CD4-positive, alpha-beta memory T cell (primary cell): ENCODE results near the gene MGAM2. TPM values are rescaled to one million over a fixed set of nuclear protein-coding genes. Genes with fewer than 3 reads are reported as not detected.

Experiments used
- CTCF ChIA-PET: fragments of 350-600 bp; sonication (Branson Sonifier 250); formaldehyde crosslinking; loops from one replicate; lab custom pipeline; 2021; ENCODE audit warnings: inconsistent platforms; ENCODE audit not compliant: partially characterized antibody; lab: Charles Lee
- POLR2A ChIA-PET: fragments of 350-600 bp; sonication (Branson Sonifier 250); formaldehyde crosslinking; loops from one replicate; lab custom pipeline; 2021; ENCODE audit not compliant: partially characterized antibody; lab: Charles Lee
- DNase-seq, 5 donors: peaks; one replicate each; pipeline versions ENCODE4 v3.0.0 to v3.0.0-alpha.2; 2020 to 2022; ENCODE audit warnings: mixed read lengths in 1 of 5
- H3K27ac ChIP-seq: one replicate; pipeline ENCODE4 v1.7.0; 2013; ENCODE audit warnings: low read depth, low read length
- H3K27me3 ChIP-seq: 2 replicates; pipeline ENCODE4 v1.7.0; 2013; ENCODE audit warnings: mild to moderate bottlenecking, low read length, moderate library complexity; ENCODE audit not compliant: insufficient read depth
- H3K36me3 ChIP-seq: 2 replicates; pipeline ENCODE4 v1.7.0; 2013; ENCODE audit warnings: mild to moderate bottlenecking, low read length, moderate library complexity; ENCODE audit not compliant: insufficient read depth
- H3K4me1 ChIP-seq: 2 replicates; pipeline ENCODE4 v1.7.0; 2013; ENCODE audit warnings: mild to moderate bottlenecking, low read length, moderate library complexity; ENCODE audit not compliant: insufficient read depth
- H3K4me3 ChIP-seq, 2 donors: one replicate each; pipeline ENCODE4 v1.7.0; 2013; ENCODE audit warnings: low read length in 2 of 2, mild to moderate bottlenecking in 1 of 2
- H3K9me3 ChIP-seq, 2 donors: one replicate each; pipeline ENCODE4 v1.7.0; 2013; ENCODE audit warnings: low read length in 2 of 2, control low read depth in 1 of 2; ENCODE audit not compliant: control insufficient read depth in 1 of 2
- H3K27ac Mint-ChIP-seq, 7 donors: one replicate each; pipeline ENCODE4 v1.8.0; 2020 to 2021; ENCODE audit warnings: mixed read lengths in 7 of 7, mild to moderate bottlenecking in 6 of 7, inconsistent platforms in 3 of 7, moderate library complexity in 3 of 7
- H3K27me3 Mint-ChIP-seq, 2 donors: one replicate each; pipeline ENCODE4 v1.8.0; 2020 to 2021; ENCODE audit warnings: mixed read lengths in 2 of 2
- H3K36me3 Mint-ChIP-seq, 2 donors: one replicate each; pipeline ENCODE4 v1.8.0; 2020 to 2021; ENCODE audit warnings: mixed read lengths in 2 of 2, inconsistent platforms in 1 of 2, mild to moderate bottlenecking in 1 of 2
- H3K4me1 Mint-ChIP-seq, 4 donors: one replicate each; pipeline ENCODE4 v1.8.0; 2020 to 2021; ENCODE audit warnings: mixed read lengths in 4 of 4, mild to moderate bottlenecking in 1 of 4
- H3K4me3 Mint-ChIP-seq, 8 donors: one replicate each; pipeline ENCODE4 v1.8.0; 2020 to 2021; ENCODE audit warnings: mixed read lengths in 8 of 8, mild to moderate bottlenecking in 7 of 8, moderate library complexity in 6 of 8, inconsistent platforms in 3 of 8
- H3K9me3 Mint-ChIP-seq, 8 donors: one replicate each; pipeline ENCODE4 v1.8.0; 2020 to 2021; ENCODE audit warnings: mixed read lengths in 8 of 8, mild to moderate bottlenecking in 5 of 8, inconsistent platforms in 3 of 8, moderate library complexity in 1 of 8
- intact Hi-C: fragments of 100-400 bp; cut with micrococcal nuclease; formaldehyde crosslinking; loops from one replicate; pipeline ENCODE4 v1.15.1; 2023
- polyA plus RNA-seq, 2 donors: library from polyadenylated mRNA; unstranded; fragments of 300-500 nt; fragmentation: Illumina TruSeq; gene quantifications; one replicate each; pipeline ENCODE4 v1.2.3, GENCODE V29; 2021
- total RNA-seq, 2 experiments: library from RNA; stranded (reverse); gene quantifications; one replicate each; pipeline ENCODE4 v1.2.3, GENCODE V29; 2021

Gene MGAM2
- total and polyA plus RNA-seq, 4 experiments from 2014 or later: not detected

GRCh38 chr7:142104550-142105527, 6.7 kb upstream of the MGAM2 start:
- intact Hi-C loops: no loop called here
- Mint-ChIP-seq H3K9me3 (no peaks in the 10 kb centered on the region), H3K4me3 (no peak overlapping the region), H3K36me3 (no peaks in the 10 kb centered on the region), H3K4me1 (peaks cover 0 to 1% (median 0%) of the 10 kb centered on the region in 4 donors), H3K27me3 (peaks cover 11 to 16% of the 10 kb centered on the region in 2 donors), H3K27ac (no peak overlapping the region)
- Histone ChIP-seq H3K27me3 (no peaks in the 10 kb centered on the region), H3K36me3 (no peaks in the 10 kb centered on the region), H3K4me3 (no peak overlapping the region), H3K4me1 (no peaks in the 10 kb centered on the region), H3K27ac (no peak overlapping the region), H3K9me3 (no peaks in the 10 kb centered on the region)
- POLR2A ChIA-PET: no interaction called here
- DNase-seq: no peak
- CTCF ChIA-PET: no interaction called here

- POLR2A ChIA-PET: no interaction called here
- intact Hi-C loops: no loop called here
- H3K27me3 Mint-ChIP-seq: peaks cover 9 to 19% of the 10 kb centered on the region in 2 donors
- no peak for DNase-seq
- H3K9me3 Mint-ChIP-seq: no peaks in the 10 kb centered on the region
- H3K9me3 ChIP-seq: no peaks in the 10 kb centered on the region
- CTCF ChIA-PET: no interaction called here
- H3K4me3 ChIP-seq: no peak overlapping the region
- H3K27ac Mint-ChIP-seq: no peak overlapping the region
- peaks cover 0 to 1% (median 0%) of the 10 kb centered on the region in 4 donors for H3K4me1 Mint-ChIP-seq
- no peak overlapping the region for H3K27ac ChIP-seq
- H3K4me3 Mint-ChIP-seq: no peak overlapping the region
- no peaks in the 10 kb centered on the region for H3K36me3 Mint-ChIP-seq
- H3K4me1 ChIP-seq: no peaks in the 10 kb centered on the region
- no peaks in the 10 kb centered on the region for H3K36me3 ChIP-seq
- H3K27me3 ChIP-seq: no peaks in the 10 kb centered on the region
Measured at GRCh38 chr7:142108728-142109505, 2.6 kb upstream of the MGAM2 start.

- no peaks in the 10 kb centered on the region for H3K36me3 Mint-ChIP-seq
- DNase-seq: no peak
- Histone ChIP-seq H3K36me3 (no peaks in the 10 kb centered on the region), H3K27me3 (no peaks in the 10 kb centered on the region), H3K9me3 (no peaks in the 10 kb centered on the region), H3K4me3 (no peak overlapping the region), H3K27ac (no peak overlapping the region), H3K4me1 (no peaks in the 10 kb centered on the region)
- H3K9me3 Mint-ChIP-seq: no peaks in the 10 kb centered on the region
- CTCF ChIA-PET: no interaction called here
- POLR2A ChIA-PET: no interaction called here
- H3K4me3 Mint-ChIP-seq: no peak overlapping the region
- no peaks in the 10 kb centered on the region for H3K4me1 Mint-ChIP-seq
- peaks cover 7 to 17% of the 10 kb centered on the region in 2 donors for H3K27me3 Mint-ChIP-seq
- no peak overlapping the region for H3K27ac Mint-ChIP-seq
- intact Hi-C loops: no loop called here
Measured at GRCh38 chr7:142110098-142110497, 1.4 kb upstream of the MGAM2 start.

GRCh38 chr7:142110638-142111037, 880 bp upstream of the MGAM2 start:
- CTCF ChIA-PET: no interaction called here
- H3K9me3 ChIP-seq: no peaks in the 10 kb centered on the region
- no peaks in the 10 kb centered on the region for H3K4me1 ChIP-seq
- intact Hi-C loops: no loop called here
- no peak overlapping the region for H3K4me3 Mint-ChIP-seq
- no peak overlapping the region for H3K27ac ChIP-seq
- no peaks in the 10 kb centered on the region for H3K36me3 Mint-ChIP-seq
- no peak overlapping the region for H3K4me3 ChIP-seq
- POLR2A ChIA-PET: no interaction called here
- peaks cover 7 to 17% of the 10 kb centered on the region in 2 donors for H3K27me3 Mint-ChIP-seq
- H3K27me3 ChIP-seq: no peaks in the 10 kb centered on the region
- DNase-seq: no peak
- no peaks in the 10 kb centered on the region for H3K36me3 ChIP-seq
- H3K9me3 Mint-ChIP-seq: no peaks in the 10 kb centered on the region
- H3K4me1 Mint-ChIP-seq: no peaks in the 10 kb centered on the region
- H3K27ac Mint-ChIP-seq: no peak overlapping the region

GRCh38 chr7:142112086-142112485, 568 bp downstream of the MGAM2 start:
- Mint-ChIP-seq H3K27ac (no peak overlapping the region), H3K4me3 (no peak overlapping the region), H3K9me3 (no peaks in the 10 kb centered on the region), H3K27me3 (peaks cover 2 to 14% of the 10 kb centered on the region in 2 donors), H3K36me3 (no peaks in the 10 kb centered on the region), H3K4me1 (no peaks in the 10 kb centered on the region)
- POLR2A ChIA-PET: no interaction called here
- DNase-seq: no peak
- Histone ChIP-seq H3K27ac (no peak overlapping the region), H3K27me3 (no peaks in the 10 kb centered on the region), H3K9me3 (no peaks in the 10 kb centered on the region), H3K4me3 (no peak overlapping the region), H3K36me3 (no peaks in the 10 kb centered on the region), H3K4me1 (no peaks in the 10 kb centered on the region)
- intact Hi-C loops: no loop called here
- CTCF ChIA-PET: no interaction called here

GRCh38 chr7:142114207-142114606, 2.7 kb downstream of the MGAM2 start:
- ChIA-PET CTCF (no interaction called here), POLR2A (interaction anchor here (0.6 kb wide), 1 partner anchor 117 kb away, joined by 3 read pairs; no protein-coding TSS in a partner anchor)
- H3K4me3 Mint-ChIP-seq: no peak overlapping the region
- no peaks in the 10 kb centered on the region for H3K4me1 ChIP-seq
- no peaks in the 10 kb centered on the region for H3K4me1 Mint-ChIP-seq
- intact Hi-C loops: no loop called here
- no peaks in the 10 kb centered on the region for H3K9me3 Mint-ChIP-seq
- H3K27ac Mint-ChIP-seq: no peak overlapping the region
- peaks cover 2 to 6% of the 10 kb centered on the region in 2 donors for H3K27me3 Mint-ChIP-seq
- no peak overlapping the region for H3K4me3 ChIP-seq
- H3K9me3 ChIP-seq: no peaks in the 10 kb centered on the region
- H3K36me3 ChIP-seq: no peaks in the 10 kb centered on the region
- no peak for DNase-seq
- no peaks in the 10 kb centered on the region for H3K27me3 ChIP-seq
- H3K36me3 Mint-ChIP-seq: no peaks in the 10 kb centered on the region
- H3K27ac ChIP-seq: no peak overlapping the region

GRCh38 chr7:142120524-142120923, 9.0 kb downstream of the MGAM2 start:
- no peaks in the 10 kb centered on the region for H3K4me1 Mint-ChIP-seq
- H3K27ac Mint-ChIP-seq: no peak overlapping the region
- H3K27me3 ChIP-seq: no peaks in the 10 kb centered on the region
- no peaks in the 10 kb centered on the region for H3K4me1 ChIP-seq
- peaks cover 0 to 2% (median 0%) of the 10 kb centered on the region in 8 donors for H3K9me3 Mint-ChIP-seq
- intact Hi-C loops: no loop called here
- H3K36me3 Mint-ChIP-seq: no peaks in the 10 kb centered on the region
- H3K4me3 Mint-ChIP-seq: no peak overlapping the region
- H3K36me3 ChIP-seq: no peaks in the 10 kb centered on the region
- POLR2A ChIA-PET: no interaction called here
- no peaks in the 10 kb centered on the region for H3K27me3 Mint-ChIP-seq
- CTCF ChIA-PET: no interaction called here
- no peak overlapping the region for H3K4me3 ChIP-seq
- H3K27ac ChIP-seq: no peak overlapping the region
- DNase-seq: no peak
- H3K9me3 ChIP-seq: no peaks in the 10 kb centered on the region
